Stomach smooth muscle (tissue), 2 donors: ENCODE data around the gene GSTO2.

Source experiments
- H3K27ac ChIP-seq: one replicate; pipeline ENCODE4 v1.7.0; 2013; ENCODE audit warnings: mild to moderate bottlenecking, low read length, inconsistent platforms
- H3K27me3 ChIP-seq, 2 donors: one replicate each; pipeline ENCODE4 v1.7.0; 2013; ENCODE audit warnings: low read length in 2 of 2; ENCODE audit not compliant: insufficient read depth in 2 of 2, control insufficient read depth in 1 of 2
- H3K36me3 ChIP-seq, 2 donors: one replicate each; pipeline ENCODE4 v1.7.0; 2013; ENCODE audit warnings: low read length in 2 of 2; ENCODE audit not compliant: control insufficient read depth in 2 of 2, insufficient read depth in 2 of 2
- H3K4me1 ChIP-seq: one replicate; pipeline ENCODE4 v1.7.0; 2013; ENCODE audit warnings: low read length; ENCODE audit not compliant: control insufficient read depth, insufficient read depth
- H3K4me3 ChIP-seq, 2 donors: one replicate each; pipeline ENCODE4 v1.7.0; 2013; ENCODE audit warnings: low read length in 2 of 2
- H3K9ac ChIP-seq, 2 donors: one replicate each; pipeline ENCODE4 v1.7.0; 2013; ENCODE audit warnings: low read length in 2 of 2, mild to moderate bottlenecking in 1 of 2
- H3K9me3 ChIP-seq, 2 donors: one replicate each; pipeline ENCODE4 v1.7.0; 2013; ENCODE audit warnings: low read length in 2 of 2; ENCODE audit not compliant: control insufficient read depth in 2 of 2
- donor health status: healthy.
- donor health status: Pancreatic carcinoma.

Gene GSTO2

DNA sequence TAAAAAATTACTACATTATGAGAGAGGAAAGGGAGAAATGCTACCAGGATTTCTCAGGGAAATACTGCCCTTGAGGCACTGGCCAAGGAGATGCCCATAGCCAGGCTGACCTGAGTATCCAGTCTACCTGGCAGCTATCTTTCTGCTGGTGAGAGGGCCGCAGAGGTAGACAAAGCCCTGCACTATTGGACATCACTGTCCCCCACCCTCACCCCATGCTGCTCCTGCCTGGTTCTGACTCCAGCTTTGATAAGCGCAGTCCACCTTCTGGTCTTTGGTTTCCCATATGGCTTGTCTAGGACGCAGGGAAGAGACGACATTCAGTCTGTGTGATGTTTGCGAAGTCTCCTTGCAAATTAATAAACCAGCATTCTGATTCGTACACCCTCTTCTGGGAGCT is 65.6 kb downstream of the GSTO2 start:
- Histone ChIP-seq H3K36me3 (no peaks in the 10 kb centered on the region), H3K4me3 (no peak overlapping the region), H3K27ac (no peak overlapping the region), H3K9me3 (no peaks in the 10 kb centered on the region), H3K27me3 (no peaks in the 10 kb centered on the region), H3K4me1 (peaks cover 77% of the 10 kb centered on the region), H3K9ac (no peak overlapping the region)

DNA sequence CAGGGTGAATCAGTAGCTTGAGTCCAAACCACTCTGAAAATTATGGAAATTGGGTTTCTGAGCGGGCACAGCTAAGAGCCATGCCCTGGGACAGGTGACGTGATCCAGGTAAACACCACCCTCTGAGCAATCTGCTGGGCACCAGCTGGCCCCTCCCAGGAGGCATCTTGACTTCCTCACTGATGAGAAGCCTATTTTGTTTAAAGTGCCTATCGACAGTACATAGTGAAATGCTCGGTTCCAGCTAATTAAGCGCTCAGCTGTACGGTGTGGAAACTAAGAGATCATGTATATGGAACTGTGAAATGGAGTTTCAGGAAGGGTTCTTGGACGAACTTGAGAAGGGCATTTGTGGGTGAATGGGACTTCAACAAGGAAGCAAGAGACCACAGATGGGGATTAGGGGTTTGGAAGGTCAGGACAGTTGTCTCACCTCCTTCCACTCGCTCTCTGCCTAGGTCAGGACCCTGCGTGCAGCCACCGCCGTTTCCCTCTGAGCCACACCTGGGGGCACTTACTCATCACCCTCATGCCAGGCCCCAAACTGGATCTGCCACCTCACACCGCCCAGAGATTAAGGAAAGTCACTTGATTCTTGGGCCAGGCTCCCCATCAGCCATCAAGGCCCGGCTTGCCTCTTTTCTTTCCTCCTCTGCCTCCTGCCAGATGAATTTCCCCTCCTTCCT is 66.1 kb downstream of the GSTO2 start:
- H3K27me3 ChIP-seq = no peaks in the 10 kb centered on the region
- H3K9me3 ChIP-seq = no peaks in the 10 kb centered on the region
- no peak overlapping the region for H3K4me3 ChIP-seq
- H3K4me1 ChIP-seq = peaks cover 74% of the 10 kb centered on the region
- H3K36me3 ChIP-seq = no peaks in the 10 kb centered on the region
- no peak overlapping the region for H3K9ac ChIP-seq
- no peak overlapping the region for H3K27ac ChIP-seq

DNA sequence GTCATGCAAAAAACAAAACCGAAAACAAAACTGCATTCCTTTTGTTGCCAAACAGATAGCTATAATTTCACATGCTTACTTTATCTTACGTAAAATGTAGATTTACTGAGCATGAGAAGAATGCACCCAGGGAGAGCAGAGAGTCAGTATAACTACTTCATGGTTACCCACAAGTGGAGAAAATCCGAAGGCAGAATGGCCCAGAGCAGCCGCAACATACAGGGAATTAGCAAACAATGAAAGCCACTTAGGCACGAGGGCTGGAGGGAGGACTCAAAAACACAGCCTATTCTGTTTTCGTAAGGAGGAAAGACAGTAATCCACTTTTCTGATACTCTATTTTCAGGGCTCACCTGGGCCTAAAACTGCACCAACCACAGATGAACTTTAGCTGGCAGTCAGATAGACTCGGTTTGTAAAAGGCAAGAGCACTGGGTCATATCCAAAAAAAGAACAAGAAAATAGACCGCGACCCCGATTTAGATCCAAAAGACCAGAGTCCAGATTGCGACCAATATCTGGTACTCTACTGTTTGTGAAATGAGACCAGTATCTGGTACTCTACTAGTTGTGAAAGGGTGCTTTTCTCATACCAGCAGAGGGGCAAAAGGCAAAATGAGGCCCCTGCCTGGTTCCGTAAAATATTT is 68.0 kb downstream of the GSTO2 start:
- Histone ChIP-seq H3K36me3 (no peaks in the 10 kb centered on the region), H3K9ac (peak overlapping the region; percentile 69 to 88), H3K4me1 (peaks cover 59% of the 10 kb centered on the region), H3K27me3 (no peaks in the 10 kb centered on the region), H3K27ac (peak overlapping the region; percentile 91), H3K9me3 (no peaks in the 10 kb centered on the region), H3K4me3 (peak overlapping the region; percentile 90)

DNA sequence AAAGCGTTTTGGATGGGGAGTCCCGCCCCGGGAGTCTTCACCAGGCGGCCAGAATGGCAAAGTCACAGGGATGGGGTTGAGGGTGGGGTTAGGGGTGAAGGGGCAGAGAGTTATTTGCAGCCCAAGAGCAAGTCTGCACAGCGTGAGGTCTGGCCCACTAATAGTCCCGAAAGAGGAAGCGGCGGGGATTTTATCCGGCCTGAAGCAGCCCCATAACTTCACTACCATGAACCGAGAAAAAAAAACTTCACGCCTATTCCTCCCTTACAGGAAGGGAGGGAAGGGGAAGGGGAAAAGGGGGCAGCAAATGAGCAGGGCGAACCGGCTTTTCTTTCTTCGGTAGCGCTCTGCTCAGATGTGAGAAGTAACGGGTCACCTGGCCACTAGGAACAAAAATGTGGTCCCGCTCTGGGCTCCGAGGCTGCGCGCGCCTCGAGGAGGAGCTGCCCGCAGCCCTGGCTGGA is 68.6 kb downstream of the GSTO2 start:
- no peaks in the 10 kb centered on the region for H3K9me3 ChIP-seq
- H3K27ac ChIP-seq = peak overlapping the region; percentile 91
- H3K4me1 ChIP-seq = peaks cover 54% of the 10 kb centered on the region
- H3K9ac ChIP-seq = peak overlapping the region; percentile 88 to 91
- no peaks in the 10 kb centered on the region for H3K27me3 ChIP-seq
- H3K36me3 ChIP-seq = no peaks in the 10 kb centered on the region
- peak overlapping the region; percentile 90 for H3K4me3 ChIP-seq

DNA sequence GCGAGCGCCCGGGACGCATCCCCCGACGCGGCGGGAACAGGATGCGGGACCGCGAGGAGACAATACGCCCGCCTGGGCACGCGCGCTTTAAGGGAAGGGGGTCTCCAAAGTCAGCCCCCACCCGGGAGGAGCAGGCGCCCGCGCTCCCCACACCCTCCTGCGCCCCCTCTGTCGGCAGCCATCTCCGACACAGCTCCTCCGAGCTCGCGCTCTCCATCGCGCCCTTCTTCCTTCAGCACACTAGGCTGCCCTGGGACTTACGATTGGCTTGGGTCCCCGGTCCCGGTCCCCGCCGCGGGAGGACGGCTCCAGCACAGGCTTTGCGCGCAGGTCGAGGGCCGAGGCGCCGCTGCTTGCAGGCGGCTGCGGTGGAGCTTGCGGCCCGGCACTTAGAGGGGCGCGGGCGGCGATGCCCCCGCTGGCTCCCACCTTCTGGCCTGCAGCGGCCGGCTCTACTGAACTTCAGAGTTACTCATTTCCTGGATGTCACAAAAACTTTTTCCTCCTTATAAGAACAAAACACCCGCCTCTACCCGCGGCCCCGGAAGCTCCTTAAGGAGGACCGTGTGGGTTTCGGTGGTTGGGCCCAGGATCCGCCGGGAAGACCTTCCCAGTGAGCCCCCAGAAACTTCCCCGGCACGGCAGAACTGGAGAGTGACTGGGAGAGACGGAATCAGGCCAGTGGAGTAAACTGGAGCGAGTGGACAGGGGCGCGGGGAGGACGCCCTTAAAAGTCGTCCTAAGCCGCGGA is 69.2 kb downstream of the GSTO2 start, which contains the start of gene ITPRIP:
ITPRIP (minus strand) TSS at position 481 of the 751 bp plus-strand sequence. CDS start 22,414 bp downstream, outside the sequence.
- Histone ChIP-seq H3K4me3 (peak within 1 kb of the TSS; percentile 90), H3K27me3 (no peaks in the 10 kb centered on the region), H3K27ac (peak within 1 kb of the TSS; percentile 91), H3K36me3 (no peaks in the 10 kb centered on the region), H3K4me1 (peaks cover 48% of the 10 kb centered on the region), H3K9me3 (no peaks in the 10 kb centered on the region), H3K9ac (peak within 1 kb of the TSS; percentile 88 to 91)

DNA sequence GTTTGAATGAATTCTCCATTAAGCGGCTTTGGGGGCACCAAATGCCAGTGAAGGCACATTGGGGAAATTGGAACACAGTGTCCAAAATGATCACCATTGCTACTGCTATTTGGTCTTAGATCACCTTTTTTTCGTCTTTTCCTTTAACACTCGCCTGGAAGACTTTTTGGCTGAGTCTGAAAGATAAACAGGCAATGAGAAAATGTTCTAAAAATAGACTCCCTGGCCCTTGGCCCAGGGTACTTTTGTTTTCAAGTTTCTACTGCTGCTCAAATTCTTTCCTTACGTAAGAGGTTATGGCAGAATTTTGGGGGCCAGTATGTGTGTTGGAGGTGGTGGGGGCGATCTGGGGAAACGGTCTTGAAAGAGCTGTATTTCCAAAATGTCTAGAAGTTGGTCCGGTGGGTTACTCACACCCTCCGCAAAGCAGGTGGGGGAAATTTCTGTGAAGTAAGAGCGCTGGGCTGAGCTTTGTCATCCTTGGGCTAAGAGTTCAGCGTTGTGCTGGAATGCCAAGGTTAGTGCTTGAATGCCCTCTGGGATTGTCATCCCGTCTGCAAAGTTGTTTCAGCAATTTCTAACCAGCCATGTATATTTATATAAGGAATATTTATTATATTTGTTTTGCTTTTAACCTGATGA is 70.6 kb downstream of the GSTO2 start:
- H3K9me3 ChIP-seq = no peaks in the 10 kb centered on the region
- no peaks in the 10 kb centered on the region for H3K36me3 ChIP-seq
- peak overlapping the region; percentile 88 to 91 for H3K9ac ChIP-seq
- peak overlapping the region; percentile 91 for H3K27ac ChIP-seq
- H3K27me3 ChIP-seq = no peaks in the 10 kb centered on the region
- peak overlapping the region; percentile 90 for H3K4me3 ChIP-seq
- peaks cover 35% of the 10 kb centered on the region for H3K4me1 ChIP-seq

DNA sequence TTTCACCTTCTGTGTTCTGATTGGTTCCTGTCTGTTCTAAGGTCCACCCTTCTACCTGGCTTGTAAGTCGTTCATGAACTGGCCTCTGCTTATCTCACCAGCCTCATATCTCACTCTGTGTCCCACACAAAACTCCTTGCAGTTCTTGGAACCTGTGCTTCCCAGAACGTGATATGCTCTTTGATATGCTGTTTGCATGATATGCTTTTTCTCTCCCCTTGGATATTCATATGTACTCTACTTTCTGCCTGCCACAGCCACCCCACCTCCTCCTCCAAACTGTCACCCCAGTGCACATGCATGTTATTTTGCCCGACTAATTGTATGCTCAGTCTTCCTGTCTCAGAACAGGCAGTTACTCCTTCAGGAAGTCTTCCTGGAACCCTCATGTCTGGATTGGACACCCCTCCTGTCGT is 71.1 kb downstream of the GSTO2 start:
- Histone ChIP-seq H3K4me1 (peaks cover 30% of the 10 kb centered on the region), H3K4me3 (peak overlapping the region in 1 of 2 donors; percentile 90), H3K27me3 (no peaks in the 10 kb centered on the region), H3K9me3 (no peaks in the 10 kb centered on the region), H3K27ac (peak overlapping the region; percentile 91), H3K36me3 (no peaks in the 10 kb centered on the region), H3K9ac (peak overlapping the region; percentile 10 to 91)

DNA sequence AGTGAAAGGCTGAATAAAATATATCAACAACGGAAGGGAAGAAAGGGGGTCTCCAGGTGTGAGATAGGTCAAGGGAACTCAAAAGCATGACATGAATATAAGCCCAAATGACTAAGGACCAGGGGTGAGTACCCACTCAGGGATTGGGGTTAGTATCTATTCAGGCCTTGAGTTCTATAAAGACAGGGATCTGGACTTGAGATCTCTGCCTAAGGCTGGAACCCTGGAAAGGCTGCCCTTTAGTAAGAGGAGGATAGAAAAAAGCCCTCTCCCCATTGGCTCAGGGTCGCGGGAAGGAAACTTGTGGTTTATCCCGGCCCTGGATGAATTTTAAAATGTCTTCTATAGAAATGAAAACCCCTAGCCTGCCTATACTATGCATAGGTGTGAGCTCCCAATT is 71.7 kb downstream of the GSTO2 start:
- peaks cover 26% of the 10 kb centered on the region for H3K4me1 ChIP-seq
- H3K4me3 ChIP-seq = no peak overlapping the region
- H3K27me3 ChIP-seq = no peaks in the 10 kb centered on the region
- no peaks in the 10 kb centered on the region for H3K36me3 ChIP-seq
- no peaks in the 10 kb centered on the region for H3K9me3 ChIP-seq
- no peak overlapping the region for H3K9ac ChIP-seq
- H3K27ac ChIP-seq = peak overlapping the region; percentile 91

DNA sequence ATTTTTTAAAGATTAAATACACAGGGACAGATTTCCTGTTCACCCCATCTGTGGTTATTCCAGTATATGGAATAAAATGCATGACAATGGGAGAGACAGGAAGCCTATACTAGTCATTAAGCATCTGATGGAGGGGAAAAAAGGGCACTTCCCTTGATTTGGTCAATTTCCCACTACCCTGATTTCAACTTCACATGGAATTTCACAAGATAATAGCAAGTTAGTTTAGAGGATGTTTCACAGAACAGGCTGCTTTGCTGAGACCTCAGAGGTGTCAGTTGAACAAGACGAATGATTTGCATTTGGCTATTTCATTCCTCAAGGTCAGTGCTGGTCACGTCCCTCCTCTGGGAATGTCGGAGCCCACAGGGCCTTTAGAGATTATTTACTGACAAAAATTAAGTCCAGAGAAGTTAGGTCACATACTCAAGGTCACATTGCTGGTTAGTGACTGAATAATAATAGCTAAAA is 74.0 kb downstream of the GSTO2 start:
- Histone ChIP-seq H3K9me3 (no peaks in the 10 kb centered on the region), H3K27ac (no peak overlapping the region), H3K4me3 (no peak overlapping the region), H3K9ac (no peak overlapping the region), H3K27me3 (no peaks in the 10 kb centered on the region), H3K36me3 (no peaks in the 10 kb centered on the region), H3K4me1 (peaks cover 14% of the 10 kb centered on the region)

DNA sequence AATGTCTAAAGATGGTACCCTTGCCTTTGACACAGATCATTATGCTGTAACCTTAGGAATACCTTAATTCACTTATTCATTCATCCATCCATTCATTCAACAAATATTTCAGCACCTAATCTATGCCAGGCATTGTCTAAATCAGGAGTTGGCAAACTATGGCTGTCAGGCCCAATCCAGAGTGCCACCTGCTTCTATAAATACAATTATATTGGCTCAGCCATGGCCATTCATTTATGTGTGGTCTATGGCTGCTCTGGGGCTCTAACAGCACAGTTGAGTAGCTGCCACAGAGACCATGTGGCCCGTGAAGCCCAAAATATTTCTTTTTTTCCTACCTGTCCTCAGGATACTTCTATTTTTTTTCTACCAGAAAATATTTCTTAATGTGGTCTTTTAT is 75.2 kb downstream of the GSTO2 start:
- Histone ChIP-seq H3K27ac (no peak overlapping the region), H3K36me3 (no peaks in the 10 kb centered on the region), H3K4me1 (peaks cover 9% of the 10 kb centered on the region), H3K27me3 (no peaks in the 10 kb centered on the region), H3K4me3 (no peak overlapping the region), H3K9me3 (no peaks in the 10 kb centered on the region), H3K9ac (no peak overlapping the region)
